ENCODE measurements around the gene IKZF3. TPM values are rescaled to one million over a fixed set of nuclear protein-coding genes. Genes with fewer than 3 reads are reported as not detected.

Gene IKZF3
- total RNA-seq, 4 donors from 2014 or later = 0.89 to 1.8 (median 0.97) TPM

DNA sequence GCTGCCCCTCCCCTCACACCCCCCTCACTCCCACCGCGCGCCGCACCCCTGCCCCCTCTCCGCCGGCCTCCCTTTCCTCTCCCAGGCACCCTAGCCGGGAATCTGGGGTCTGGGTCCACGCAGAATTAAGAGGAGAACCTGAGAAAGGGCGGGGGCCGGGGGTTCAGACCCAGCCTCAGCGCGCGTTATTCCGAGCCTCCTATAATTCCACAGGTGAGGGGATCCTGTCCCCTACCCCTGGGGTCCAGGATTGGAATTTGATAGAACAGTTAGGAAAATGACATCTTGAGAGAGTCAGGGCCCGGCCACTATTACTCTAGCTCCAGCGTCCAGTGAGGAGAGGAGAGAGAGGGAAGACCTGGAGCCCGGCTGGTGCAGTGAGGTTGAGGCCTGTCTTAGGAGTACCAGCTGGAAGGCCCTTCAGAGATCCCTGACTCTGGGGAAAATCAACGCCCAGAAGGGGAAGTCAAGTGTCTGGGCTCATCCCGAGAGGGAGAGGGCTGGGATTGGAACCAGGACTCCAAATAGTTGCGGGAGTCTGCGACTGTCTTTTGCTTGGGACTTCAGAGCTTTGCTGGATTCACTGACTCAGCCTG lies 109.1 kb downstream of the IKZF3 start:
- intact Hi-C loops (cut with DNase I; ENCODE audit: low total_unique reads) = loop anchor here (5.0 to 10.0 kb wide), 3 partner anchors 110 to 548 kb away; partner anchors contain the start of genes IKZF3 and ZPBP2
- peak in 1 of 2 donors; percentile 89 for DNase-seq (ENCODE audit: low spot score in 2 of 2)
- WGBS, 2 donors = 37 to 46% methylated on average over 19 to 21 of the region's 21 CpGs
- TF ChIP-seq, protein P1, sequence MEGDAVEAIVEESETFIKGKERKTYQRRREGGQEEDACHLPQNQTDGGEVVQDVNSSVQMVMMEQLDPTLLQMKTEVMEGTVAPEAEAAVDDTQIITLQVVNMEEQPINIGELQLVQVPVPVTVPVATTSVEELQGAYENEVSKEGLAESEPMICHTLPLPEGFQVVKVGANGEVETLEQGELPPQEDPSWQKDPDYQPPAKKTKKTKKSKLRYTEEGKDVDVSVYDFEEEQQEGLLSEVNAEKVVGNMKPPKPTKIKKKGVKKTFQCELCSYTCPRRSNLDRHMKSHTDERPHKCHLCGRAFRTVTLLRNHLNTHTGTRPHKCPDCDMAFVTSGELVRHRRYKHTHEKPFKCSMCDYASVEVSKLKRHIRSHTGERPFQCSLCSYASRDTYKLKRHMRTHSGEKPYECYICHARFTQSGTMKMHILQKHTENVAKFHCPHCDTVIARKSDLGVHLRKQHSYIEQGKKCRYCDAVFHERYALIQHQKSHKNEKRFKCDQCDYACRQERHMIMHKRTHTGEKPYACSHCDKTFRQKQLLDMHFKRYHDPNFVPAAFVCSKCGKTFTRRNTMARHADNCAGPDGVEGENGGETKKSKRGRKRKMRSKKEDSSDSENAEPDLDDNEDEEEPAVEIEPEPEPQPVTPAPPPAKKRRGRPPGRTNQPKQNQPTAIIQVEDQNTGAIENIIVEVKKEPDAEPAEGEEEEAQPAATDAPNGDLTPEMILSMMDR (IDR thresholded peaks at IDR 0.05) = no peak
- no peak for TF ChIP-seq POLR2A (IDR thresholded peaks at IDR 0.05)
- peak overlapping the region; percentile 44 for H3K4me3 ChIP-seq (ENCODE audit: low read depth, poor library complexity, severe bottlenecking)

DNA sequence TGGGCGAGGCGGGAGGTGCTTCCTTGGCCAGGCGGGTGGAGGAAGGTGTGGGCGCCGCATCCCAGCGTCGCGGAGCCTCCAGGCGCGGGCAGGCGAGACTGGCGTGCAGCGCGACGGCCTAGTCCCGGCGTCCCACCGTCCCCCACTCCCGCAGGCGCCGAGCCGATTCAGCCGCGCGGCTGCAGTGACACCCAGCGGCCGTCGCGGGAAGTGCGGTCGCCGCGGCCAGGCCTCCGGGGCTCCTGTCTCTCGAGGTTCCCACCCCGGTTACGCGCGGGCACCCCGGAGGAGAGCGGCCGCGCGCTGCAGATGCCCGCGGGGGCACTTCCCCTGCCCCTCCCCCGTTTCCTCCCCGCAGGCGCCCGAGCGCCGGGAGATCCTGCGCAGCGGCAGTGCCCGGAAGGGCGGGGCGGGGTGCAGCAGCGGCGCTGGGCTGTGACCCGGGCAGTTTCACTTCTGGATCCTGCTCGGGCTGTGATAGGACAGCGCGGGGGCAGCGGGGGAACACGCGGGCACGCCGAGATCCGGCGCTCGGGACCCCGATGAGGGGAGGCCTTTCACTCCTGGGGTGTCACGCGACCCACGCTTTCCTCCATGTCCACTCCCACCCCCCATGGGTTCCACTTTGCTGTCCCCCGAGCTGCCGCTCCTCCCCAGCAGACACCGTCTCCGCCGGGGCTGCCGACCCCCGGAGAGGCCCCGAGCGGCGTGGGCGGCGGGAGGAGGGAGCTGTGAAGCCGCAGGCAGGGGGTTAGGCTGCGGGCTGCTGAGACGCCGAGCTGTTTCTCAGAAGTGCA lies 109.8 kb downstream of the IKZF3 start:
- intact Hi-C loops (cut with DNase I; ENCODE audit: low total_unique reads) = loop anchor here (5.0 to 10.0 kb wide), 2 partner anchors 110 to 132 kb away; partner anchors contain the start of genes IKZF3 and ZPBP2
- H3K4me3 ChIP-seq (ENCODE audit: low read depth, poor library complexity, severe bottlenecking) = peak overlapping the region; percentile 44
- peak in 1 of 2 donors; percentile 16 for TF ChIP-seq POLR2A (IDR thresholded peaks at IDR 0.05)
- TF ChIP-seq, protein P1 (IDR thresholded peaks at IDR 0.05) = peak in 1 of 3 donors; percentile 91
- DNase-seq (ENCODE audit: low spot score in 2 of 2) = peak; percentile 84 to 98
- WGBS, 2 donors = 0 to 1% methylated on average over 14 to 20 of the region's 91 CpGs

DNA sequence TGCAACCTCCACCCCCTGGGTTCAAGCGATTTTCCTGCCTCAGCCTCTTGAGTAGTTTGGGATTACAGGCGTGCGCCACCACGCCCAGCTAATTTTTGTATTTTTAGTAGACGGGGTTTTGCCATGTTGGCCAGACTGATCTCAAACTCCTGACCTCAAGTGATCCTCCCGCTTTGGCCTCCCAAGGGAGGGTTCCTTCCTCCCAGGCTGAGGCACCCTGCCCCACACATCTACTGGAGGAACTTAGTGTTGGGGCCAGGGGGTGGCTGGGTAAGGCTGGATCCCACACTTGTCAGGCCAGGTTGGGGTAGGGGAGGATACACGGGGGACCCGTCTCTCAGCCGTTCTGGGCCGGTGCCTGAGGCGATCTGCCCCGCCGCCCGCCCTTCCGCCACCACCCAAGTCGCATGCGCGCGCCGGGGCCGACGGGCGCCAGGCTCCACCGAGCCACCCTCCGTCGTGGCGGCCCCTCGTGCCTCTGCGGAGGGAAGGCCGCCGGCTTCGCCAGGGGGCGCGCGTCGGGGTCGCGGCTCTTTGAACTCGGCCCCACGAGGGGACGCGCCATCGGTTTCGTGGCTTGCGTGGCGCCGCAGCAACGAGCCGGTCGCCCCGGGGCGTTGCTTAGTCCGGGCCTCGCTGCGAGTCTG lies 110.5 kb downstream of the IKZF3 start:
- peak in 1 of 2 donors; percentile 90 for DNase-seq (ENCODE audit: low spot score in 2 of 2)
- intact Hi-C loops (cut with DNase I; ENCODE audit: low total_unique reads) = loop anchor here (5.0 to 10.0 kb wide), 2 partner anchors 111 to 131 kb away; partner anchors contain the start of genes IKZF3 and ZPBP2
- peak overlapping the region; percentile 30 for H3K4me3 ChIP-seq (ENCODE audit: low read depth, poor library complexity, severe bottlenecking)
- 6 to 16% methylated on average over 20 to 44 of the region's 55 CpGs for WGBS, 2 donors
- TF ChIP-seq POLR2A (IDR thresholded peaks at IDR 0.05) = no peak
- TF ChIP-seq, protein P1 (IDR thresholded peaks at IDR 0.05) = no peak

DNA sequence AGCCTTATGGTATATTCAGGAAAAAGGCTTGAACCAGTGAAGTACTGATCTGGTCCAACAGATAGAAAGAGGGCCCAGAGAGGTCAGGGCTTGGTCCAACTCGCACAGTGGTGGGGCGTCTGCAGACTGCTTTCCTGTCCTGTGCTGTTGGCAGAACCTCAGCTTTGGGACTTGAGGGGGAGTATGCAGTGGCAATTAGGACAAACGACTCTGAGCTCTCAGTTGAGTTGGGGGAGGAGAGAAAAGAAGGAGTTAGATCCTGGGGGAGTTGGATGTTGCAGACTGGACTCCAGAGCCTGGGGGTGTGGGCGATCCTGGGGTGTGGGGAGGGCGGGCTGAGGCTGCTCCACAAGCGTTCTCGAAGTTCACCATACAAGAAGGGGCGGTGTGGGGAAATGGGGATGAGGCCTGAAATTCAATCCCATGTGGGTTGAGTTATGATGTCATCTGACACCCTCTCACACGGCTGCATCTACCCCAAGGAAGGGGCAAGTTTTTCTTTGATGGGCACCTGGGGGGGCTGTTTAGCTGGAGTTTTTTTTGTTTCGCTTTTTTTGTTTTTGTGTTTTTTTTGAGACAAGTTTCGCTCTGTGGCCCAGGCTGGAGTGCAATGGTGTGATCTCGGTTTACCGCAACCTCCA lies 111.8 kb downstream of the IKZF3 start:
- H3K4me3 ChIP-seq (ENCODE audit: low read depth, poor library complexity, severe bottlenecking) = no peak overlapping the region
- intact Hi-C loops (cut with DNase I; ENCODE audit: low total_unique reads) = loop anchor here (5.0 to 10.0 kb wide), 2 partner anchors 112 to 130 kb away; partner anchors contain the start of genes IKZF3 and ZPBP2
- DNase-seq (ENCODE audit: low spot score in 2 of 2) = peak in 1 of 2 donors; percentile 57
- TF ChIP-seq, protein P1 (IDR thresholded peaks at IDR 0.05) = no peak
- TF ChIP-seq POLR2A (IDR thresholded peaks at IDR 0.05) = no peak
- 76 to 77% methylated on average over 13 of the region's 13 CpGs for WGBS, 2 donors

DNA sequence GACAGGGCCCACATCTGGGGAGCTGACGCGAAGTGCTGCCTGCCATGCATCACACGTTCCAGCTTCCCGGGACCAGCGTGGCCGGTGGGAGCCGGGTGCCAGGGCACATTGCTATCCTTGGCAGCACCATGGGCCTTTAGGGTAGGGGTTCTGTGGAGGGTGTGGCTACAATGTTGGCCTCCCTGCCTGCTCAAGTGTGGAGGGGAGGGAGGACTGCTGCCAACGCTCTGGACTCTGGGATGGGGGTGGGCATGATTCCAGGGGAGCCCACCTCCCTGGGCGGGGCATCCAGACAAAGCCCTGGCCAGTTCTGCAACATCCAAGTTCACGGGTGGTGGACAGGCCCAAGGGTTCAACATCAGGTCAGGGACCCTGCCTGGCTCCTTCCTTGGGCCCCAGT lies 112.5 kb downstream of the IKZF3 start:
- DNase-seq (ENCODE audit: low spot score in 2 of 2) = peak in 1 of 2 donors; percentile 77
- 29 to 31% methylated on average over 9 to 10 of the region's 10 CpGs for WGBS, 2 donors
- H3K4me3 ChIP-seq (ENCODE audit: low read depth, poor library complexity, severe bottlenecking) = no peak overlapping the region
- intact Hi-C loops (cut with DNase I; ENCODE audit: low total_unique reads) = loop anchor here (5.0 to 10.0 kb wide), 2 partner anchors 113 to 129 kb away; partner anchors contain the start of genes IKZF3 and ZPBP2
- TF ChIP-seq, protein P1 (IDR thresholded peaks at IDR 0.05) = no peak
- TF ChIP-seq POLR2A (IDR thresholded peaks at IDR 0.05) = no peak
